CD14-positive monocyte (primary cell): ENCODE measurements around the gene MEGF8. TPM values are rescaled to one million over a fixed set of nuclear protein-coding genes. Genes with fewer than 3 reads are reported as not detected.

ENCODE experiments used
- DNase-seq, 3 donors: peaks; one replicate each; pipeline ENCODE4 v3.0.0-alpha.2; 2011 to 2022
- H2AFZ ChIP-seq: 2 replicates; pipeline ENCODE4 v1.6.0; 2012; ENCODE audit warnings: mild to moderate bottlenecking, low read depth, low read length, inconsistent platforms; ENCODE audit not compliant: insufficient read depth, poor library complexity, severe bottlenecking
- H3K27ac ChIP-seq, 2 donors: 1 replicate in 1 of 2; 2 replicates in 1 of 2; pipeline ENCODE4 v1.5.1; 2012 to 2013; ENCODE audit warnings: low read length in 2 of 2, control low read depth in 1 of 2, inconsistent platforms in 1 of 2, low read depth in 1 of 2, mild to moderate bottlenecking in 1 of 2
- H3K27me3 ChIP-seq, 2 donors: one replicate each; pipeline versions ENCODE4 v1.6.0 to v1.6.1; 2011 to 2013; ENCODE audit warnings: low read length in 2 of 2; ENCODE audit not compliant: control insufficient read depth in 2 of 2, insufficient read depth in 2 of 2
- H3K36me3 ChIP-seq, 2 donors: replicated peaks in 1 of 2; 1 replicate in 1 of 2; 2 replicates in 1 of 2; pipeline versions ENCODE4 v1.5.1 to v1.6.1; 2012 to 2013; ENCODE audit warnings: low read length in 2 of 2, control low read depth in 1 of 2, inconsistent platforms in 1 of 2, mild to moderate bottlenecking in 1 of 2; ENCODE audit not compliant: insufficient read depth in 2 of 2, control insufficient read depth in 1 of 2
- H3K4me1 ChIP-seq, 2 donors: 1 replicate in 1 of 2; 2 replicates in 1 of 2; pipeline versions ENCODE4 v1.5.1 to v1.6.1; 2012 to 2013; ENCODE audit warnings: low read length in 2 of 2, control low read depth in 1 of 2, inconsistent platforms in 1 of 2, mild to moderate bottlenecking in 1 of 2, moderate library complexity in 1 of 2; ENCODE audit not compliant: insufficient read depth in 2 of 2, control insufficient read depth in 1 of 2
- H3K4me2 ChIP-seq: replicated peaks from 2 replicates; pipeline ENCODE3; 2012; ENCODE audit warnings: low read length, moderate library complexity, mild to moderate bottlenecking; ENCODE audit not compliant: poor library complexity, severe bottlenecking; ENCODE audit errors: extremely low read depth
- H3K4me3 ChIP-seq, 3 experiments: fragments of 200-600 bp in 1 of 3; sonication (generic) in 1 of 3; replicated peaks in 1 of 3; 1 replicate in 2 of 3; 2 replicates in 1 of 3; pipeline ENCODE4 v1.5.1; 2011 to 2013; ENCODE audit warnings: low read length in 3 of 3, mild to moderate bottlenecking in 3 of 3, control low read depth in 2 of 3, low read depth in 2 of 3, inconsistent platforms in 1 of 3, moderate library complexity in 1 of 3
- H3K79me2 ChIP-seq: 2 replicates; pipeline ENCODE4 v1.6.0; 2012; ENCODE audit warnings: mild to moderate bottlenecking, control low read depth, inconsistent platforms, low read length, moderate library complexity; ENCODE audit not compliant: insufficient read depth
- H3K9ac ChIP-seq: 2 replicates; pipeline ENCODE4 v1.6.0; 2017; ENCODE audit warnings: low read length, mild to moderate bottlenecking; ENCODE audit not compliant: insufficient read depth, poor library complexity, severe bottlenecking
- H3K9me3 ChIP-seq, 2 donors: replicated peaks in 1 of 2; 1 replicate in 1 of 2; 2 replicates in 1 of 2; pipeline versions ENCODE4 v1.5.1 to v1.6.1; 2012 to 2013; ENCODE audit warnings: low read length in 2 of 2, control low read depth in 1 of 2; ENCODE audit not compliant: control insufficient read depth in 1 of 2, insufficient read depth in 1 of 2
- H4K20me1 ChIP-seq: 2 replicates; pipeline ENCODE4 v1.6.0; 2012; ENCODE audit warnings: mild to moderate bottlenecking, low read length, control low read depth, moderate library complexity; ENCODE audit not compliant: insufficient read depth
- H3K27ac Mint-ChIP-seq, 7 donors: one replicate each; pipeline ENCODE4 v1.8.0; 2020; ENCODE audit warnings: mild to moderate bottlenecking in 7 of 7, mixed read lengths in 7 of 7, moderate library complexity in 6 of 7, inconsistent platforms in 2 of 7
- H3K27me3 Mint-ChIP-seq, 3 donors: one replicate each; pipeline ENCODE4 v1.8.0; 2021 to 2022; ENCODE audit warnings: low read depth in 3 of 3, mild to moderate bottlenecking in 3 of 3, mixed read lengths in 3 of 3, moderate library complexity in 3 of 3, inconsistent platforms in 1 of 3
- H3K36me3 Mint-ChIP-seq, 2 donors: one replicate each; pipeline ENCODE4 v1.8.0; 2020; ENCODE audit warnings: mixed read lengths in 2 of 2, inconsistent platforms in 1 of 2, mild to moderate bottlenecking in 1 of 2
- H3K4me1 Mint-ChIP-seq: one replicate; pipeline ENCODE4 v1.8.0; 2020; ENCODE audit warnings: mild to moderate bottlenecking, mixed read lengths
- H3K4me3 Mint-ChIP-seq, 2 donors: one replicate each; pipeline ENCODE4 v1.8.0; 2020; ENCODE audit warnings: mild to moderate bottlenecking in 2 of 2, mixed read lengths in 2 of 2, moderate library complexity in 1 of 2
- H3K9me3 Mint-ChIP-seq, 7 donors: one replicate each; pipeline ENCODE4 v1.8.0; 2020 to 2022; ENCODE audit warnings: mixed read lengths in 7 of 7, mild to moderate bottlenecking in 6 of 7, moderate library complexity in 6 of 7, inconsistent platforms in 2 of 7
- CTCF ChIP-seq: fragments of 200-600 bp; IDR thresholded peaks from one replicate; pipeline ENCODE4 v1.8.0; 2022; ENCODE audit warnings: antibody characterized with exemption, mild to moderate bottlenecking
- whole genome bisulfite sequencing: methylation state at CpG from one replicate; pipeline ENCODE4 v1.1.5; 2013; ENCODE audit warnings: missing lambda C conversion rate; ENCODE audit not compliant: insufficient coverage; 5-methylcytosine and 5-hydroxymethylcytosine counted together
- intact Hi-C, 2 donors: fragments of 100-400 bp; cut with micrococcal nuclease; formaldehyde crosslinking; loops; one replicate each; pipeline versions ENCODE4 v1.15.0 to v1.15.1; 2023
- polyA plus RNA-seq, 3 donors: library from polyadenylated mRNA; depleted of rRNA in 1 of 3; unstranded in 2 of 3; stranded (reverse) in 1 of 3; fragments of 300-500 nt in 2 of 3; fragments of >200 nt in 1 of 3; fragmentation: Illumina TruSeq in 2 of 3; gene quantifications; 1 replicate in 2 of 3; 2 replicates in 1 of 3; pipeline ENCODE4 v1.2.3, GENCODE V29; 2012 to 2021

The MEGF8 gene
- polyA plus RNA-seq, 3 donors = 0.15 to 2.7 (median 0.27) TPM

GRCh38 chr19:42348211-42348610 is 22.8 kb downstream of the MEGF8 start:
- H3K4me1 Mint-ChIP-seq = peaks cover 19% of the 10 kb centered on the region
- Histone ChIP-seq H3K27me3 (no peaks in the 10 kb centered on the region), H3K9ac (no peak overlapping the region), H3K4me1 (peaks cover 15 to 18% of the 10 kb centered on the region in 2 donors), H3K36me3 (no peaks in the 10 kb centered on the region), H3K9me3 (no peaks in the 10 kb centered on the region), H3K4me3 (no peak overlapping the region), H4K20me1 (no peaks in the 10 kb centered on the region), H3K79me2 (no peaks in the 10 kb centered on the region), H2AFZ (no peak overlapping the region), H3K4me2 (no peak overlapping the region), H3K27ac (no peak overlapping the region)
- intact Hi-C loops = loop anchor here in 1 of 2 donors (5.0 kb wide), 1 partner anchor 39 kb away; no protein-coding TSS in a partner anchor
- no peak for DNase-seq
- peak overlapping the region in 2 of 7 donors; percentile 62 to 63 for H3K27ac Mint-ChIP-seq
- no peak for TF ChIP-seq CTCF
- no peaks in the 10 kb centered on the region for H3K9me3 Mint-ChIP-seq
- no peak overlapping the region for H3K4me3 Mint-ChIP-seq
- 93% methylated on average over 7 of the region's 14 CpGs for WGBS
- H3K27me3 Mint-ChIP-seq = peaks cover 0 to 1% (median 0%) of the 10 kb centered on the region in 3 donors
- H3K36me3 Mint-ChIP-seq = peaks cover 13 to 16% of the 10 kb centered on the region in 2 donors

GRCh38 chr19:42349378-42350107 is 24.1 kb downstream of the MEGF8 start:
- DNase-seq = no peak
- Histone ChIP-seq H4K20me1 (no peaks in the 10 kb centered on the region), H3K27ac (no peak overlapping the region), H3K9ac (no peak overlapping the region), H3K4me1 (peaks cover 15 to 18% of the 10 kb centered on the region in 2 donors), H3K27me3 (no peaks in the 10 kb centered on the region), H3K4me3 (no peak overlapping the region), H3K9me3 (no peaks in the 10 kb centered on the region), H2AFZ (no peak overlapping the region), H3K79me2 (no peaks in the 10 kb centered on the region), H3K4me2 (no peak overlapping the region), H3K36me3 (peaks cover 0 to 4% of the 10 kb centered on the region in 2 donors)
- peaks cover 19% of the 10 kb centered on the region for H3K4me1 Mint-ChIP-seq
- no peaks in the 10 kb centered on the region for H3K9me3 Mint-ChIP-seq
- no peak overlapping the region for H3K27ac Mint-ChIP-seq
- TF ChIP-seq CTCF = no peak
- 97% methylated on average over 14 of the region's 14 CpGs for WGBS
- peaks cover 8 to 20% of the 10 kb centered on the region in 2 donors for H3K36me3 Mint-ChIP-seq
- H3K27me3 Mint-ChIP-seq = peaks cover 0 to 1% (median 0%) of the 10 kb centered on the region in 3 donors
- intact Hi-C loops = loop anchor here in 1 of 2 donors (5.0 kb wide), 1 partner anchor 38 kb away; no protein-coding TSS in a partner anchor
- H3K4me3 Mint-ChIP-seq = no peak overlapping the region
